NK-92 (cell line): ENCODE results near the gene MRGPRG.

Experiments used
- DNase-seq: peaks from one replicate; lab custom pipeline; 2025; ENCODE audit not compliant: unreplicated experiment; lab: John Stamatoyannopoulos, UW

MRGPRG gene

GRCh38 chr11:3207526-3208189, 11.0 kb downstream of the MRGPRG start:
- no peak for DNase-seq

DNA sequence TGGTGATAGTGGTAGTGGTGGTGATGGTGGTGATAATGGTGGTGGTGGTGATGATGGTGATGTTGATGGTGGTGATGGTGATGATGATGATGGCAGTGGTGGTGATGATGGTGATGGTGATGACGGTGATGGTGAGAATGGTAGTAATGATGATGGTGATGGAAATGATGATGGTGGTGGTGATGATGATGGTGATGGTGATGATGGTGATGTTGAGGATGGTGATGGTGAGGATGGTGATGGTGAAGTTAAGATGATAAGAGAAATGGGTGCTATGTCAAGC, 11.8 kb downstream of the MRGPRG start:
- DNase-seq, result no peak

GRCh38 chr11:3206156-3206921, 12.3 kb downstream of the MRGPRG start:
- no peak for DNase-seq

DNA sequence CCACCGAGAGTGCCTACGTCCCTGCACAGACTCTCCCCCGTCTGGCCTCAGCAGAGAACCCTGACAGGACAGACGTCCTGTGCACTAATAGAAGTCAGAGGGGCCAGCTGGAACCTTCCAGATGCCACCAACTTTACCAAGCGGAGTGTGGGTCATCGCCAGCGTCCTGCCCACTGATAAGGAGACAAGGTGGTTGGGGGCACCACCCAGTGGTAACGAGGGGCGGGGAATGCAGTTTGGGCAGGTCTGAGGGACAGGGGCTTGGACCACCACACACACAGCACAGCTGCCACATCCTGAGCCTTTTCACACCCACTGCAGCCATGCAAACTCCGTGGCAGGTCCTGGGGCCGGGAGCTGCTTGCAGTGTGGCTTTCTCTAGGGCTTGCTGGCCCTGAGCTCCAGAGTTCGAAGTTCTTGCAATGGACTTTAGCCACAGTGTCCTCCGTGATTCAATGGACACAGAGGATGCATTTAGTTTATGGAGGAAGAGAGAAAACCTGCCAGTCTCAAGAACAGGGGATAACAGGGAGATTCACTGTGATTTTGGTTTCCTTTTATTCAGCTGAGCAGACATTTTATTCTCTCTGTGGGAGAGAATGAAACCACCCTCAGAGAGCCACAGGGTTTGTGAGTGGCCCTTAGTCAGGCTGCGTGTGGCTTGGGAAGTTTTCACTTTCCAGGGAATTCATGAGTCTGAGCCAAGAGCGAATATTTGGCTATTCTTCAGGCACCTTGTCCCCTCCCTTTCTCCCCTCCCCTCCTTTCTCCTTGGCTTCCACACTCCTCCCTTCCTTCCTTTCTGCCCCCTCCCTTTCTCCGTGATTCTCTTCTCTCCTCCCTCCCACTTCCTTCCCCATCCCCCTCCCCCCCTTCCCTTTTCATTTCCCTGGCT, 13.1 kb downstream of the MRGPRG start:
- DNase-seq, result no peak

- no peak for DNase-seq
Measured at GRCh38 chr11:3204141-3205015, 14.2 kb downstream of the MRGPRG start.

GRCh38 chr11:3203221-3204043, 15.2 kb downstream of the MRGPRG start:
- no peak for DNase-seq

DNA sequence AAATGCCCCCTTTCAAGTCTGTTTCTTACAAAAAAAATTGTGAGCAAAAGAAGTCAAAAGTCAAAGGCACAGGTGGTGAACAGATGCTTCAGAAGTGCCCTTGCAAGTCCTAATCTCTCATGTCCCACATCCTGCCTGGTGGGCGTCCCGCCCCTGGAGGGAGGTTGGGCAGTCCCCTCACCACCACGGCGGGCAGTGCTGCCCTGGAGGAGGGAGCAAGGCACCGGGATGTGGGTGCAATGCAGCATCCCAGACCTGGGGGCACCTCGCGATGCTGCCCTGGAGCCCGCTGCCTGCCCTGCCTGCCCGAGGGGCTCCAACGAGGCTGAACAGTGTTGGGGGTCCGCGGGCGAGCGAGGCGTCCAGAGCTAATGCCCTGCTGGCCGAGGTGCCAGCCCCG, 15.9 kb downstream of the MRGPRG start:
- DNase-seq, result no peak

- no peak for DNase-seq
Measured at GRCh38 chr11:3202305-3202704, 16.3 kb downstream of the MRGPRG start.

GRCh38 chr11:3201677-3202181, 16.9 kb downstream of the MRGPRG start:
- no peak for DNase-seq

DNA sequence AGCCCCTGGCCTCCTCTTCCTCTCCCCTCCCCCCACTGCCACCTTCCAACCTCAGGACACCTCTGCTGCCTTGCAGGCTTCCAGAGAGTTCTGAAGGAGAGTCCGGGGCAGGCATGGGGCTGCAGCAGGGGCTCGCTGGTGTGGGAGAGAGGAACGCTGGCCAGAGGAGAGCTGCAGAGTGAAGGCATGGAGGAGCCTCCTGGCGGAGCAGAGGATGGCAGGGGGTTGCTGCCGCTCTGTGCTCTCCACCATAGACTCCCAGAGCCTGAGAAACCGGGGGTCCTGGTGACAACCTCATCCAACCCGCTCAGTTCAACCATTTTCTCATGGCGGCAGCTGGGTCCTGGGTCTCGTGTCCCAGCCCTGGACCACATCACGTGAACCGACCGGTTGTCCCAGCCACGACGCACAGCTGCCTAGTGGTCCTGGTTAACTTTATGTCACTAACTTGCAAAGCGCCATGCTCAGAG, 17.5 kb downstream of the MRGPRG start:
- DNase-seq, result no peak

- DNase-seq, result no peak
Measured at GRCh38 chr11:3200388-3201111, 18.1 kb downstream of the MRGPRG start.

- DNase-seq, result no peak
Measured at GRCh38 chr11:3199537-3200295, 18.9 kb downstream of the MRGPRG start.

- no peak for DNase-seq
Measured at GRCh38 chr11:3198815-3199214, 19.8 kb downstream of the MRGPRG start.

GRCh38 chr11:3197878-3198528, 20.6 kb downstream of the MRGPRG start:
- DNase-seq, result no peak

GRCh38 chr11:3197044-3197695, 21.4 kb downstream of the MRGPRG start:
- DNase-seq, result no peak

- DNase-seq, result no peak
Measured at GRCh38 chr11:3196161-3197043, 22.2 kb downstream of the MRGPRG start.
